NCI-H345 treated with DMSO at 0.1 percent for 48 hours (cell line): ENCODE measurements around the gene MAP2K4.
A peak's percentile ranks its signal among the peaks of the same experiment; 100 is the strongest.
"Not testable (repeated sequence)": the region's sequence is repeated elsewhere in the genome, so short reads cannot be mapped to it uniquely, and the experiment has no call there.

Experiments used
- DNase-seq: peaks from one replicate; lab custom pipeline; 2025; ENCODE audit not compliant: unreplicated experiment; lab: John Stamatoyannopoulos, UW

Gene MAP2K4

GRCh38 chr17:12137859-12138258 lies 117.2 kb downstream of the MAP2K4 start:
- no peak for DNase-seq

GRCh38 chr17:12140685-12141084 lies 120.0 kb downstream of the MAP2K4 start:
- DNase-seq, result no peak

GRCh38 chr17:12162187-12162586 lies 141.5 kb downstream of the MAP2K4 start:
- DNase-seq, result not testable (repeated sequence)

- no peak for DNase-seq
Measured at GRCh38 chr17:12164085-12164484, 143.4 kb downstream of the MAP2K4 start.

GRCh38 chr17:12178644-12179330 lies 158.1 kb downstream of the MAP2K4 start:
- DNase-seq, result no peak

GRCh38 chr17:12180644-12181261 lies 160.1 kb downstream of the MAP2K4 start:
- peak; percentile 14 for DNase-seq

GRCh38 chr17:12187658-12188057 lies 167.0 kb downstream of the MAP2K4 start:
- no peak for DNase-seq

GRCh38 chr17:12193144-12193735 lies 172.6 kb downstream of the MAP2K4 start:
- no peak for DNase-seq
